ENCODE data around the gene ARTN. TPM values are rescaled to one million over a fixed set of nuclear protein-coding genes. Genes with fewer than 3 reads are reported as not detected.

ARTN gene
- total RNA-seq, 1 donor from 2014 or later, result 7.2 TPM

- Mint-ChIP-seq H3K4me3 (no peak overlapping the region), H3K27me3 (no peaks in the 10 kb centered on the region), H3K36me3 (peaks cover 6% of the 10 kb centered on the region), H3K9me3 (no peaks in the 10 kb centered on the region), H3K4me1 (ENCODE audit: unreplicated experiment) (peaks cover 12% of the 10 kb centered on the region), H3K27ac (no peak overlapping the region)
- no peak for TF ChIP-seq CTCF (conservative IDR thresholded peaks at IDR 0.05)
- DNase-seq (ENCODE audit: extremely low spot score, unreplicated experiment), result no peak
Measured at GRCh38 chr1:43957407-43958040, 23.9 kb downstream of the ARTN start.

- H3K27me3 Mint-ChIP-seq, result no peaks in the 10 kb centered on the region
- H3K27ac Mint-ChIP-seq, result no peak overlapping the region
- H3K9me3 Mint-ChIP-seq, result no peaks in the 10 kb centered on the region
- TF ChIP-seq CTCF (conservative IDR thresholded peaks at IDR 0.05), result no peak
- no peak for DNase-seq (ENCODE audit: extremely low spot score, unreplicated experiment)
- no peak overlapping the region for H3K4me3 Mint-ChIP-seq
- peaks cover 2% of the 10 kb centered on the region for H3K4me1 Mint-ChIP-seq (ENCODE audit: unreplicated experiment)
- H3K36me3 Mint-ChIP-seq, result peaks cover 6% of the 10 kb centered on the region
Measured at GRCh38 chr1:43958351-43959255, 25.0 kb downstream of the ARTN start.

GRCh38 chr1:43960798-43961197, 27.2 kb downstream of the ARTN start:
- Mint-ChIP-seq H3K4me3 (no peak overlapping the region), H3K9me3 (no peaks in the 10 kb centered on the region), H3K27me3 (no peaks in the 10 kb centered on the region), H3K4me1 (ENCODE audit: unreplicated experiment) (no peaks in the 10 kb centered on the region), H3K27ac (no peak overlapping the region), H3K36me3 (peaks cover 6% of the 10 kb centered on the region)
- no peak for DNase-seq (ENCODE audit: extremely low spot score, unreplicated experiment)
- no peak for TF ChIP-seq CTCF (conservative IDR thresholded peaks at IDR 0.05)

GRCh38 chr1:43961692-43962091, 28.1 kb downstream of the ARTN start:
- H3K9me3 Mint-ChIP-seq, result no peaks in the 10 kb centered on the region
- peaks cover 6% of the 10 kb centered on the region for H3K36me3 Mint-ChIP-seq
- no peaks in the 10 kb centered on the region for H3K27me3 Mint-ChIP-seq
- no peaks in the 10 kb centered on the region for H3K4me1 Mint-ChIP-seq (ENCODE audit: unreplicated experiment)
- H3K4me3 Mint-ChIP-seq, result no peak overlapping the region
- TF ChIP-seq CTCF (conservative IDR thresholded peaks at IDR 0.05), result no peak
- DNase-seq (ENCODE audit: extremely low spot score, unreplicated experiment), result no peak
- no peak overlapping the region for H3K27ac Mint-ChIP-seq

- TF ChIP-seq CTCF (conservative IDR thresholded peaks at IDR 0.05), result no peak
- Mint-ChIP-seq H3K27ac (no peak overlapping the region), H3K4me3 (no peak overlapping the region), H3K4me1 (ENCODE audit: unreplicated experiment) (no peaks in the 10 kb centered on the region), H3K27me3 (no peaks in the 10 kb centered on the region), H3K36me3 (peaks cover 6% of the 10 kb centered on the region), H3K9me3 (no peaks in the 10 kb centered on the region)
- no peak for DNase-seq (ENCODE audit: extremely low spot score, unreplicated experiment)
Measured at GRCh38 chr1:43962324-43962723, 28.7 kb downstream of the ARTN start.

All from type B pancreatic cell (in vitro differentiated cells).